GM12892 (cell line): ENCODE data around the gene GPR68.
"Not testable (repeated sequence)": the region's sequence is repeated elsewhere in the genome, so short reads cannot be mapped to it uniquely, and the experiment has no call there.

Source experiments
- POLR2A ChIP-seq: IDR thresholded peaks from 2 replicates; pipeline ENCODE4 v1.6.1; 2011; ENCODE audit warnings: low read depth, low read length, control low read depth
- POLR2AphosphoS5 ChIP-seq: IDR thresholded peaks from 2 replicates; pipeline ENCODE4 v1.6.1; 2011; ENCODE audit warnings: low read depth, low read length, control low read depth
- TAF1 ChIP-seq: IDR thresholded peaks from 2 replicates; pipeline ENCODE4 v1.6.1; 2011; ENCODE audit warnings: low read depth, mild to moderate bottlenecking, control low read depth, low read length, borderline replicate concordance

- TF ChIP-seq POLR2AphosphoS5, POLR2A, TAF1: not testable (repeated sequence)
Measured at GRCh38 chr14:91266276-91266675, 21.8 kb upstream of the GPR68 start.
